HG02970 (cell line): Measurements from ENCODE around the gene BST1.

Experiments used
- ATAC-seq: cut with Tn5 transposase; IDR thresholded peaks from one replicate; pipeline ENCODE4 v1.9.1; 2021; ENCODE audit warnings: mild to moderate bottlenecking, moderate library complexity, moderate number of reproducible peaks; ENCODE audit not compliant: unreplicated experiment, low FRiP score

The BST1 gene

GRCh38 chr4:15774020-15774420 lies 71.2 kb downstream of the BST1 start:
- no peak for ATAC-seq

- no peak for ATAC-seq
These were observed 74.2 kb downstream of the BST1 start for GRCh38 chr4:15776871-15777648.

GRCh38 chr4:15777697-15778288 lies 74.9 kb downstream of the BST1 start:
- peak; percentile 4 for ATAC-seq

- ATAC-seq, result peak; percentile 69
These were observed 75.7 kb downstream of the BST1 start, which contains the start of gene CD38 for GRCh38 chr4:15778289-15779241. Gene CD38 (plus strand): TSS chr4:15778328. CDS start chr4:15778415, 87 bp downstream.

GRCh38 chr4:15779306-15779705 lies 76.4 kb downstream of the BST1 start:
- no peak for ATAC-seq

- no peak for ATAC-seq
These were observed 76.9 kb downstream of the BST1 start for GRCh38 chr4:15779809-15780208.

- ATAC-seq, result no peak
These were observed 78.7 kb downstream of the BST1 start for GRCh38 chr4:15781427-15782095.
